Measurements from ENCODE around the gene GMCL1.

DNA sequence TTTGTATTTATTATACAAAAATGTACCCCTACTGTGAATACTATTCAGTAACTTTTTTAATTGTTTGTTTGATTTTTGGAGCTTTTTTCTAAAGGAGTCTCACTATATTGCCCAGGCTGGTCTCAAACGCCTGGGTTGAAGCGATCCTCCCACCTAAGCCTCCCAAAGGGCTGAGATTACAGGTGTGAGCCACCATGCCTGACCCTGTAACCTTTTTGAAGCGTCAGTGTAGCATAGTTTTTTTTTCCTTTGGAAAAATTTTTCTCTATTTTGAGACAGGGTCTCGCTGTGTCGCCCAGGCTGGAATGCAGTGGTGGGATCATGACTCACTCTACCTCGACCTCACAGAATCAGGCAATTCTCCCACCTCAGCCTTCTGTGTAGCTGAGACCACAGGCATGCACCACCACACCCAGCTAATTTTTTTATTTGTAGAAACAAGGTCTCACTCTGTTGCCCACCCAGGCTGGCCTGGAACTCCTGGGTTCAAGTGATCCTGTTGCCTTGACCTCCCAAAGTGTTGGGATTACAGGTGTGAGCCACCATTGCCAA lies 2.0 kb downstream of the GMCL1 start:
- TF ChIP-seq EZH2 (IDR thresholded peaks at IDR 0.05) (no peak), POLR2AphosphoS5 (IDR thresholded peaks at IDR 0.05; ENCODE audit: borderline replicate concordance, low read depth, low read length) (no peak), FOXP2 (optimal IDR thresholded peaks at IDR 0.05; ENCODE audit: control extremely low read depth, extremely low read length, insufficient read depth) (no peak)
